Tibial nerve (tissue), 4 donors: Measurements from ENCODE around the gene SLC8A3. TPM values are rescaled to one million over a fixed set of nuclear protein-coding genes. Genes with fewer than 3 reads are reported as not detected.

Experiments used
- DNase-seq, 2 donors: peaks; one replicate each; pipeline ENCODE4 v3.0.0-alpha.2; 2019; ENCODE audit warnings: low spot score in 2 of 2
- H3K27ac ChIP-seq, 4 donors: fragments of 200-600 bp; sonication (generic) in 3 of 4; one replicate each; pipeline ENCODE4 v1.5.1; 2017 to 2019; ENCODE audit warnings: mild to moderate bottlenecking in 1 of 4
- H3K27me3 ChIP-seq, 2 donors: fragments of 200-600 bp; sonication (generic) in 1 of 2; one replicate each; pipeline versions ENCODE4 v1.5.1 to v1.6.0; 2017 to 2019
- H3K36me3 ChIP-seq, 3 donors: fragments of 200-600 bp; sonication (generic); one replicate each; pipeline ENCODE4 v1.5.1; 2018 to 2019
- H3K4me1 ChIP-seq, 4 donors: fragments of 200-600 bp; sonication (generic) in 3 of 4; one replicate each; pipeline ENCODE4 v1.5.1; 2017 to 2019
- H3K4me3 ChIP-seq, 4 donors: fragments of 200-600 bp; sonication (generic) in 3 of 4; one replicate each; pipeline ENCODE4 v1.5.1; 2017 to 2019; ENCODE audit warnings: mild to moderate bottlenecking in 1 of 4, moderate library complexity in 1 of 4
- H3K9me3 ChIP-seq, 4 donors: fragments of 200-600 bp; sonication (generic) in 3 of 4; one replicate each; pipeline ENCODE4 v1.5.1; 2017 to 2019
- EP300 ChIP-seq, 2 donors: sonication (generic); formaldehyde crosslinking; IDR thresholded peaks; one replicate each; pipeline ENCODE4 v1.6.1; 2017; ENCODE audit warnings: antibody characterized with exemption in 2 of 2, mild to moderate bottlenecking in 1 of 2
- POLR2A ChIP-seq, 2 donors: fragments of 450-650 bp; IDR thresholded peaks; one replicate each; pipeline ENCODE4 v1.6.1; 2017; ENCODE audit warnings: antibody characterized with exemption in 2 of 2, mild to moderate bottlenecking in 2 of 2, moderate library complexity in 2 of 2
- WGBS, 2 donors: methylation state at CpG; one replicate each; pipeline ENCODE4 v1.1.5; 2018; 5-methylcytosine and 5-hydroxymethylcytosine counted together
- total RNA-seq, 4 donors: library from RNA; depleted of rRNA; stranded (reverse); fragments of >200 nt; gene quantifications; one replicate each; pipeline ENCODE4 v1.1.0, GENCODE V29; 2016
- TF ChIP-seq, protein P1 (sequence below), 5 experiments: fragments of 200-600 bp in 3 of 5; fragments of 450-650 bp in 2 of 5; sonication (generic) in 3 of 5; IDR thresholded peaks; one replicate each; pipeline ENCODE4 v1.5.1; 2016 to 2019; ENCODE audit warnings: antibody characterized with exemption in 5 of 5, mild to moderate bottlenecking in 3 of 5, moderate library complexity in 2 of 5

The SLC8A3 gene
- total RNA-seq, 4 donors from 2014 or later, result 0.20 to 1.0 (median 0.22) TPM; not detected in 1

DNA sequence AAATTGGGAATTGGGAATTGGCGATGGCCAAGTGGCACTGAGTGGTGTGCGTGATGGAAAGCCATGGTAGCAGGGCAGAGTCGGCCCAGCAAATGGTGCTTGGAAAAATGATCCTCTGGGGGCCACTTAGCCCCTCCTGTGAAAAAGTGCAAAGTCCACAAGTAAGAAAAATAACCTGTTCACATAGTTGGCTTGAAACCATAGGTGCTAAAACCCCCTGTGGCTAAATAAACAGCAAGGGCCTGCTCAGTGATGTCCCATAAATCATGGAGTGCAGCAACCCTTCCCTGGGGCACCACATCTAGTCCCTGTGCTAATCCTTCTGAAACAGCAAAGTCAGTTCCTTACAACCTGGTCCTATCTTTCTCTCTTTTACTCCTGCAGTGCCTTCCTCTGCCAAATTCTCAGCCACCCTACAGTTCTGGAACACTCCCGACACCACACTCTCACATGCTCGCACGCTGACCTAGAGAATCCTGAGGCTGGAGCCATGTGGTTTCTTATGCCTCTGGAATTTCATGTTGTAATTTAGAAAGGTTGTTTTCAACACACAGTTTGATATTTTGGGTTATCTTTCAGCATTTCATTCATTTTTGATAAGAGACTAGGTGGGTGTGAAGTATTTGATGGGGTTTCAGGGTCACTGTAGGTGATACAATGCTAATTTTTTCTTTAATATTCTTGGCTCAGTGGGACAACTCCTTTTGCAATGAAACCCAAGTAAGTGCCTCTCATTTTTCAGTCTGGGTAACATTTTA, 186.0 kb downstream of the SLC8A3 start:
- TF ChIP-seq POLR2A (IDR thresholded peaks at IDR 0.05) (no peak), EP300 (IDR thresholded peaks at IDR 0.05) (no peak)
- TF ChIP-seq, protein P1, sequence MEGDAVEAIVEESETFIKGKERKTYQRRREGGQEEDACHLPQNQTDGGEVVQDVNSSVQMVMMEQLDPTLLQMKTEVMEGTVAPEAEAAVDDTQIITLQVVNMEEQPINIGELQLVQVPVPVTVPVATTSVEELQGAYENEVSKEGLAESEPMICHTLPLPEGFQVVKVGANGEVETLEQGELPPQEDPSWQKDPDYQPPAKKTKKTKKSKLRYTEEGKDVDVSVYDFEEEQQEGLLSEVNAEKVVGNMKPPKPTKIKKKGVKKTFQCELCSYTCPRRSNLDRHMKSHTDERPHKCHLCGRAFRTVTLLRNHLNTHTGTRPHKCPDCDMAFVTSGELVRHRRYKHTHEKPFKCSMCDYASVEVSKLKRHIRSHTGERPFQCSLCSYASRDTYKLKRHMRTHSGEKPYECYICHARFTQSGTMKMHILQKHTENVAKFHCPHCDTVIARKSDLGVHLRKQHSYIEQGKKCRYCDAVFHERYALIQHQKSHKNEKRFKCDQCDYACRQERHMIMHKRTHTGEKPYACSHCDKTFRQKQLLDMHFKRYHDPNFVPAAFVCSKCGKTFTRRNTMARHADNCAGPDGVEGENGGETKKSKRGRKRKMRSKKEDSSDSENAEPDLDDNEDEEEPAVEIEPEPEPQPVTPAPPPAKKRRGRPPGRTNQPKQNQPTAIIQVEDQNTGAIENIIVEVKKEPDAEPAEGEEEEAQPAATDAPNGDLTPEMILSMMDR (IDR thresholded peaks at IDR 0.05), result no peak
- H3K27ac ChIP-seq, result no peak overlapping the region
- H3K27me3 ChIP-seq, result no peaks in the 10 kb centered on the region
- no peak for DNase-seq
- H3K36me3 ChIP-seq, result no peaks in the 10 kb centered on the region
- no peak overlapping the region for H3K4me3 ChIP-seq
- 81 to 88% methylated on average over 6 of the region's 6 CpGs for WGBS, 2 donors
- no peaks in the 10 kb centered on the region for H3K9me3 ChIP-seq
- H3K4me1 ChIP-seq, result no peaks in the 10 kb centered on the region

DNA sequence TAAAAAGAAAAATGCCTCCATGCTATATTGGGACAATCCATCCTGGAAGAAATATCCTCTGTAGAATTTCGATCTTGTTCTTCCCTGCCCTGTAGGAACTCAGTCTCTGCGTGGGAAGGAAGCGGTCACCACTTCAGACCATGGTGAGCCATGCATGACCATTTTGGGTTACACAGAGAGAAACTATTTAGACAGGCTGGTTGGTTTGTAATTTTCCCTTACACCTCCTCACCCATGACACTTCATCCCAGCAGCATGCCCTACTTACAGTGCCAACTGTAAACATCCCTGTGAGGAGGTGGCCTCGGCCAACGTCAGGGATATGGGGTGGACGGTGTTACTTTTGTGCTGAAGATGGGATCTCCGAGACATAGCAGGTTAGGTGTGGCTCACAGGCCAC, 188.2 kb downstream of the SLC8A3 start:
- Histone ChIP-seq H3K4me1 (no peaks in the 10 kb centered on the region), H3K36me3 (no peaks in the 10 kb centered on the region), H3K27ac (no peak overlapping the region), H3K27me3 (no peaks in the 10 kb centered on the region), H3K4me3 (no peak overlapping the region), H3K9me3 (no peaks in the 10 kb centered on the region)
- TF ChIP-seq, protein P1 (IDR thresholded peaks at IDR 0.05), result no peak
- TF ChIP-seq EP300 (IDR thresholded peaks at IDR 0.05) (no peak), POLR2A (IDR thresholded peaks at IDR 0.05) (no peak)
- no peak for DNase-seq
- WGBS, 2 donors, result 95 to 98% methylated on average over 7 of the region's 7 CpGs

DNA sequence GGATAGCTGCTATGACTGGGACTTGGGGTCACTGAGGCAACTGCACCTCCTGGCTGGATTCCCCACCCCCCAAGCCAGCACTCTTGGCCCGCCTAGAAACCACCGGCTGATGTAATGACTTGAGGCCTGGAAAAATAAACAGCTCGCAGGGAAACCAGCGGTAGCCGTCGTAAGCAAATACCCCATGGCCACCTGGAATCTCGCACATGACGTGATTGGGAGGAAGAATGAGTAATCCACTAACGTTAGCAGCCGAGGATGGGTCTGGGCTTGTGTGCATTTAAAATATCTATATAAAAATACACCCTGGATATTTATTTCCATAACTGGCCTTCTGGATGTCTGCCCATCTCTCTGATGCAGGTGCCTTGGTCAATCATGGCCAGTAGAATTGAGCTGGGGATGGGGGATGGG, 189.5 kb downstream of the SLC8A3 start:
- Histone ChIP-seq H3K4me1 (no peaks in the 10 kb centered on the region), H3K9me3 (no peaks in the 10 kb centered on the region), H3K4me3 (no peak overlapping the region), H3K36me3 (no peaks in the 10 kb centered on the region), H3K27ac (no peak overlapping the region), H3K27me3 (no peaks in the 10 kb centered on the region)
- 75 to 78% methylated on average over 10 of the region's 10 CpGs for WGBS, 2 donors
- DNase-seq, result no peak
- TF ChIP-seq EP300 (IDR thresholded peaks at IDR 0.05), result no peak
- TF ChIP-seq POLR2A (IDR thresholded peaks at IDR 0.05), result no peak
- TF ChIP-seq, protein P1 (IDR thresholded peaks at IDR 0.05), result no peak

DNA sequence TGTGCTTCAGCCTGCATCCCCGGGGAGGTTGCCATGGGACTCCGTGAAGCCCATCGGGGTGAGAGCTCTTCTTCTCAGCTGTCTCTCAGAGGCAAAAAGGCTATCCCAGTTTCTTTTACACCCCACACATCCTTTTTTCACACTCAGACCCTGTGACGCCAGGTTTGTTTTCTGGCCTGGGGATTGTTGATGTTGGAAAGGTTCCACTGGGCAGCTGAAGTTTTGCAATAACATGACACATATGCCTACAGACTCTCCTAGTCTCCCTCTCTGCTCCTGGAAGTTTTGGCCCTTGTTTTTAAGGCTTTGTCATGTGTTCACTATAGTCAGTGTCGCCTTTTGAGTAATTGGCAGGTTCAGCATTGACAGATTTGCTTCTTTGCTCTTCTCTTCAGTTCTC, 190.9 kb downstream of the SLC8A3 start:
- 71 to 78% methylated on average over 5 of the region's 5 CpGs for WGBS, 2 donors
- no peak overlapping the region for H3K27ac ChIP-seq
- H3K4me3 ChIP-seq, result no peak overlapping the region

DNA sequence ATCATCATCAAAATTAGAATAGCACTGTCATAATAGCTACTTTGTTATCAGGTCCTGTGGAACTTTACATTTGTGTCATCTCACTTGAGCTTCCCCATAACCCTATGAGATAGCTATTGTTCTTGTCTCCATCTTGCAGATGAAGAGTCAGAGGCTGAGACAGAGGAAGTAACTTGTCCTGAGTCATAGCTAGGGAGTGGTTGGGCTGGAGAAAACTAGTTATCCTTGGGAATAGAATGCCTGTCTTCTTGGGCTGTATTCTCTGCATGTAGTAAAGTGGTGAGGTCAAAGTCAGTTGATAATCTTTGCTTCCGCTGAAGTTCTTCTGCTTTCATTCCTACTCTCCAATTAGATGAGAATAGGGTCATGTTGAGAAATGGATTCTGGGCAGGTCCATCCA, 192.5 kb downstream of the SLC8A3 start:
- no peaks in the 10 kb centered on the region for H3K36me3 ChIP-seq
- H3K9me3 ChIP-seq, result no peaks in the 10 kb centered on the region
- no peak overlapping the region for H3K27ac ChIP-seq
- no peaks in the 10 kb centered on the region for H3K27me3 ChIP-seq
- no peak for DNase-seq
- TF ChIP-seq, protein P1 (IDR thresholded peaks at IDR 0.05), result no peak
- TF ChIP-seq EP300 (IDR thresholded peaks at IDR 0.05) (no peak), POLR2A (IDR thresholded peaks at IDR 0.05) (no peak)
- WGBS, 2 donors, result 100% methylated on average over 1 of the region's 1 CpG
- H3K4me3 ChIP-seq, result no peak overlapping the region
- peaks cover 0 to 13% (median 0%) of the 10 kb centered on the region in 4 donors for H3K4me1 ChIP-seq

More for the DNA sequence above, 190.9 kb downstream of the SLC8A3 start:
- DNase-seq, result no peak
- Histone ChIP-seq H3K9me3 (no peaks in the 10 kb centered on the region), H3K27me3 (no peaks in the 10 kb centered on the region), H3K4me1 (peaks cover 0 to 7% (median 0%) of the 10 kb centered on the region in 4 donors), H3K36me3 (no peaks in the 10 kb centered on the region)
- no peak for TF ChIP-seq POLR2A (IDR thresholded peaks at IDR 0.05)
- no peak for TF ChIP-seq EP300 (IDR thresholded peaks at IDR 0.05)
- TF ChIP-seq, protein P1 (IDR thresholded peaks at IDR 0.05), result no peak
